Superior temporal gyrus (tissue), 1 donor: Measurements from ENCODE around the gene UTF1.

ENCODE experiments used
- DNase-seq: peaks from one replicate; pipeline ENCODE4 v3.0.0-alpha.2; 2016; ENCODE audit errors: extremely low spot score

Gene UTF1

DNA sequence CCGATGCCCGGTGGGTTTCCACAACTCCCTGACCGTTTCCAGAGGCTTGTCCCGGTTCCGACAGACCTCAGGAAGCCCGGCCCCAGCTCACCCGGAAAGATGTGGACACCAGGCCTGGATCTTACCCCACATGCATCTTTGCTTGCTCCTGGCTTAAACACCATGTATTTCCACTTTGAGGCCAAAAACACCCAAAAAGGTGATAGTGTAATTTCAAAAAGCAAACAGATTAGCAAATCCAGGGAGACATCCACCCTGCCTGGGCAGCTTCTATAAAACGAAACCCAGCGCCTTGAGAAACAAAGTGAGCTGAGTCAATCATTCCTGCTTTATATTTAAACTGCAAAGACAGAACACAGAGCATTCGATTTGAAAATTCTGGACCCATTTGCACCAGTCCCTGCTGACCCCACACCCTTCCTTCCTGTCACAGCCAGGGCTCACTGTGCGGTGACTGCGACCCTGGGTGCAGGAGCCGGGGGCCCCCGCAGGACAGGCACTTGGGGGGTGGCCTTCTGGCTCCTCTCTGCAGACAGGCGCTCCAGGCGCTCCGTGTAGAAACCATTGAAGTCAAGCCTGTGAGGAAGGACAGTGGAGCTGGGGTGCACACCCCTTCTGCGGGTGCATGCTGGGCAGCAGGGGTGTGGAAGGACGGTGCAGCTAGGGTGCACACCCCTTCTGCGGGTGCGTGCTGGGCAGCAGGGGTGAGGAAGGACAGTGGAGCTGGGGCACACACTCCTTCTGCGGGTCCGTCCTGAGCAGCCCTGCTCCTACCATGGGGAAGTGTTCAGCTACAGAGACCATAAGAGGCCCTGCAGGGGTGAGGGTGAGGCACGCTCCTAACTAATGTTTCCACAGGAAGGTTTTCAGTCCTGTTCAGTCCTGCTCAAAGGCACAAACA lies 49.6 kb downstream of the UTF1 start:
- DNase-seq = no peak

DNA sequence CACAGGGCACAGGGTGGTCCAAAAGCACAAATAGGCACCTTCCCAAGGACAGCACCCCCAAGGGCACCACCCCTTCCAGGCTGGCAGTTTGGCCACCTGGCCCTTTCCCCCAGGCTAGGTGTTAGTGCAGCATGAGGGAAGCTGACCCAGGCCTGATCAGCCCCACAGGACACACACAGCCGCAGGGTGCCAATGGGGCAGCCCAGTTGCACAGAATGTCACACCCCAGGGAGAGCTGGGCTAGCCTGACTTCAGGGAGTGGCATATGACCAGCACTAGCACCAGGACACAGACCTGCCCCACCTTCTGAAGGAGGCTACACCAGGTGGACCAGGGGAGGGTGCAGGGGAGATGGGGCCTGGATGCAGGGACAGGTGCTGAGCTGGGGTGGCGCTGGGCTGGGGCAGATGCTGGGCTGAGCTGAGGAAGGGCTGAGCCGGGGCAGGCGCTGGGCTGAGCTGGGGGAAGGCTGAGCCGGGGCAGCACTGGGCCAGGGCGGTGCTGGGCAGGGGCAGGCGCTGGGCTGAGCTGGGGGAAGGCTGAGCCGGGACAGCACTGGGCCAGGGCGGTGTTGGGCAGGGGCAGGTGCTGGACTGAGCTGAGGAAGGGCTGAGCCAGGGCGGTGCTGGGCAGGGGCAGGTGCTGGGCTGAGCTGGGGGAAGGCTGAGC lies 50.5 kb downstream of the UTF1 start:
- DNase-seq = no peak

DNA sequence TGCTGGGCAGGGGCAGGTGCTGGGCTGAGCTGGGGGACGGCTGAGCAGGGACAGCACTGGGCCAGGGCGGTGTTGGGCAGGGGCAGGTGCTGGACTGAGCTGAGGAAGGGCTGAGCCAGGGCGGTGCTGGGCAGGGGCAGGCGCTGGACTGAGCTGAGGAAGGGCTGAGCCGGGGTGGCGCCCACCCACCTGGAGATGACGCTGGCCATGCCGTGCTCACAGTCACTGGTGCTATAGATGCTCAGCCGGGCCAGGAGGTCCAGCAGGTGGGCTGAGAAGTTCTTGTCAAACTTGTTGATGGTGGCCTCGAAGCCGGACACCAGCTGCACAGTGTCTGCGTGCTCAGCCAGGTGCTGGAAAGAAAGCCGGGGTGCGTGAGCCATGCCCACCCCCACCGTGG lies 51.1 kb downstream of the UTF1 start:
- DNase-seq = no peak
